HG02884 (cell line): ENCODE measurements around the gene MAPK12.
"Not testable (repeated sequence)": the region's sequence is repeated elsewhere in the genome, so short reads cannot be mapped to it uniquely, and the experiment has no call there.

Experiments
- ATAC-seq: cut with Tn5 transposase; IDR thresholded peaks from one replicate; pipeline ENCODE4 v1.9.1; 2021; ENCODE audit warnings: mild to moderate bottlenecking, moderate library complexity; ENCODE audit not compliant: unreplicated experiment

Gene MAPK12

GRCh38 chr22:50282361-50283155 lies 21.1 kb upstream of the MAPK12 start:
- ATAC-seq = no peak

- ATAC-seq = no peak
Measured at GRCh38 chr22:50281957-50282356, 20.5 kb upstream of the MAPK12 start.

- ATAC-seq = no peak
Measured at GRCh38 chr22:50281384-50281760, 19.9 kb upstream of the MAPK12 start.

- ATAC-seq = no peak
Measured at GRCh38 chr22:50280708-50281383, 19.4 kb upstream of the MAPK12 start.

- no peak for ATAC-seq
Measured at GRCh38 chr22:50280022-50280707, 18.7 kb upstream of the MAPK12 start.

- ATAC-seq = no peak
Measured at GRCh38 chr22:50278956-50279619, 17.6 kb upstream of the MAPK12 start.

GRCh38 chr22:50278461-50278860 lies 17.0 kb upstream of the MAPK12 start:
- ATAC-seq = no peak

- ATAC-seq = no peak
Measured at GRCh38 chr22:50277761-50278160, 16.3 kb upstream of the MAPK12 start.

GRCh38 chr22:50276143-50276542 lies 14.7 kb upstream of the MAPK12 start:
- no peak for ATAC-seq

- no peak for ATAC-seq
Measured at GRCh38 chr22:50275181-50276055, 13.9 kb upstream of the MAPK12 start.

GRCh38 chr22:50274771-50275170 lies 13.3 kb upstream of the MAPK12 start:
- no peak for ATAC-seq

GRCh38 chr22:50274311-50274710 lies 12.8 kb upstream of the MAPK12 start:
- ATAC-seq = no peak

- not testable (repeated sequence) for ATAC-seq
Measured at GRCh38 chr22:50273781-50274180, 12.3 kb upstream of the MAPK12 start.

- not testable (repeated sequence) for ATAC-seq
Measured at GRCh38 chr22:50273352-50273751, 11.9 kb upstream of the MAPK12 start.

- ATAC-seq = no peak
Measured at GRCh38 chr22:50272044-50272802, 10.7 kb upstream of the MAPK12 start.

- no peak for ATAC-seq
Measured at GRCh38 chr22:50271519-50271970, 10.1 kb upstream of the MAPK12 start.

- no peak for ATAC-seq
Measured at GRCh38 chr22:50270666-50271394, 9.3 kb upstream of the MAPK12 start.

GRCh38 chr22:50269970-50270665 lies 8.6 kb upstream of the MAPK12 start, which contains the start of gene MAPK11:
TSS of gene MAPK11 (minus strand) at chr22:50270380. CDS start at chr22:50270292, 88 bp downstream.
- ATAC-seq = no peak
